GM19099 (cell line): Measurements from ENCODE around the gene TRAF3IP1.

ENCODE experiments used
- POLR2A ChIP-seq: IDR thresholded peaks from 3 replicates; pipeline ENCODE4 v1.6.1; 2011; ENCODE audit warnings: low read depth; ENCODE audit not compliant: insufficient read length; ENCODE audit errors: extremely low read depth

Gene TRAF3IP1

DNA sequence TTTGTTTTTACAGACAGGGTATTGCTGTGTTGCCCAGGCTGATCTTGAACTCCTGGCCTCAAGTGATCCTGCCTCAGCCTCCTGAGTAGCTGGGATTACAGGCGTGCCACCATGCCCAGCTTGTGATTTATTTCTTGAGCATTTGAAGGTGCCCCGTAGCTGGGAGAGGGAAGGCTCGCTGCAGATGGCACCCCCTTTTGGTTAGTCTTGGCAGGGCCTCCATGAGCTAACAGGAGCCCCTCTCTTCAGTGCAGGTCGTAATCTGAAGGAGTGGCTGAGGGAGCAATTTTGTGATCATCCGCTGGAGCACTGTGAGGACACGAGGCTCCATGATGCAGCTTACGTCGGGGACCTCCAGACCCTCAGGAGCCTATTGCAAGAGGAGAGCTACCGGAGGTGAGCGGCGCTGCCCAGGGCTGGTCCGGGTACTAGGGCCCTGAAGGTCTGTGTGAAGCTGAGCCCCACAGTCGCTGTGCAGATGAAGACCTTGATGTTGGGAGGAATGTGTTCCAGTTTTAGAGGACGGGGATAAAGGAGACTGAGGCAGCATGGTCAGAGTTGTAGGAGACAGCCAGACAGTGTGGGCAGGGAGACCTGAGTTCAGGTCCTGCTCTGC is 113.1 kb downstream of the TRAF3IP1 start:
- TF ChIP-seq POLR2A = no peak

DNA sequence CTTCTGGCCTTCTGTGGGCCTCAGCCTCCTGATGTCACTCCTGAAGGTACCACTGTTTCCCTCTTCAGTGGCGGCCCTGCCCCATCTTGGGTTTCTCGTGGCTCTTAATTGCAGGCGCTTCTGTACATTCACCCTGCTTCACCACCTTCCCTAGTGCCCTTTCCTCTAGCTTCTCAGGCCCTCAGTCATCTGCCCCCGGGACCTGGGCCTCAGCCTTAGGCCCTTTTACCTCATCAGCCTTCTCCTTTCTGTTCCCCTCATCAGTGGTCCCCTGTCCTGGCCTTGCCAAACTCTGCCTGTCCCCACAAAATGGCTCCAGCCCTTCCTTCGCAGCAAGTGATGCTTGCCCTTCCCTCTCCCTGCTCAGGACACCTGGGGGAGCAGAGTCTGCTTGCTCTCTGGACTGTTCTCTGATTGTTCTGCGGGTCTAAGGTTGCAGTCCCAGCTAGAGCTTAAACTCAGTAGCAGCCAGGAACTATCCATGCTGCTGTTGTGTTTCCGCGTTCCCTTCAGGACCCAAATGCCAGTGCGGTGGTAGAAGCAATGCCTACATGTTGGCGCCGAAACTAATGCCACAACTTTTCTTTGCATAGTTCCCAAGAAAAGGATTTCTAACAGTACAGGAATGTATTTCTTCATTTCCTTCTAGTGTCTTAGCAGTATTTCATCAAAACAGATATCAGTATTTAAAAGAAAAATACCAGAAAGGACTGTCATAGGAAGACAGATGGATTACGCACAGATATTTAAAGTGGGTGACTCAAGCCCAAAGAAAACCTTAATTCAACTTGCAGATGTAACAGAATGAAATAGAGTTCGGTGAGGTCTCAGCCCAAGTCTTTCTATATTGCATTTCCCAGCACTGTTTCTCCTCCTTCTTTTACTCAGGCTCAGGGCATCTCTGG is 113.9 kb downstream of the TRAF3IP1 start:
- no peak for TF ChIP-seq POLR2A

DNA sequence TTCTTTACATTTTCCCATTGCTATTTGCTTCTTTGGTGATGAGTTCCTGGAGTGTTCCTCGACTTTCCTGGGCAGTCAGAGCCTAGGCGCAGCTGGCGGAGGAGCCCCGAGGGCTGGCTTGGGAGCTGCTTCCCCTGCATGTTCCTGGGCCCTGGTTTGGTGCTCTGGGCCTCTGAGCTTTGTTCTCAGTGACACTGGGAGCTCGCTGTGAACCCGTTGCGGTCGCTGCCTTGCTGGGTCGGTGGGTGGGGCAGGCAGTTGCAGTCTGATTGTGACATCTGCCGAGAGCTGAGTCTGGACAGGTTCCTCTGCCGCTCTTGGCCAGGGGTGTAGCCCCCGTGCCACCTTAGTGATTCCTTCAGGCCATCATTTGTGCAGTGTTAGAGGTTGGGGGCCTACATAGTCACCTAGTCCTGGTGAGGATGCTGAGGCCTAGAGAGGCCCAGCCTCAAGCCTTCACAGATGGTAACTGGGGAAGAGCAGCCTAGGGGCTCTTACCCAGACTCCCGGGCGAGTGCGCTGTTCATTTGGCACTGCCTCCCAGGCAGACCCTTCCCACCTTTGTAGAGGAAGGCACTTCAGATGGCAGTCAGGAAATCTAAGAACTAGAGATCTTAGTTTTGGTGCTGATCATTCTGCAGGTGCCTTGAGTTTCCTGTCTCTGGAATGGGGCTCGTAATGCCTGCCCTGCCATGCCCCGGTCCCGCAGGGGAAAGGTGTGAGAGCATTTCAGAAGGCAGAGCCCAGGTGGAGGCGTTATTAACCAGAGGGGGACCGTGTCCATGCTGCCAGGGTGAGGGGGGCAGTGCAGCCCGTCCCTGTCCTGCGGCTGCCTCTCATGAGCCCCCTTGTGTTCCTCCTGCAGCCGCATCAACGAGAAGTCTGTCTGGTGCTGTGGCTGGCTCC is 114.8 kb downstream of the TRAF3IP1 start:
- TF ChIP-seq POLR2A = no peak

DNA sequence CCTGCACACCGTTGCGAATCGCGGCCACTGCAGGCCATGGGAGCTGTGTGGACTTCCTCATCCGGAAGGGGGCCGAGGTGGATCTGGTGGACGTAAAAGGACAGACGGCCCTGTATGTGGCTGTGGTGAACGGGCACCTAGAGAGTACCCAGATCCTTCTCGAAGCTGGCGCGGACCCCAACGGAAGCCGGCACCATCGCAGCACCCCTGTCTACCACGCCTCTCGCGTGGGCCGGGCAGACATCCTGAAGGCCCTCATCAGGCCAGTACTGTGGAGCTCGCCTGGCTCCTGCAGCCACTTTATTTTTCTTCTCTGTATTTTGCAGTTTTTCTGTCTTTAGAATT is 115.4 kb downstream of the TRAF3IP1 start:
- no peak for TF ChIP-seq POLR2A

DNA sequence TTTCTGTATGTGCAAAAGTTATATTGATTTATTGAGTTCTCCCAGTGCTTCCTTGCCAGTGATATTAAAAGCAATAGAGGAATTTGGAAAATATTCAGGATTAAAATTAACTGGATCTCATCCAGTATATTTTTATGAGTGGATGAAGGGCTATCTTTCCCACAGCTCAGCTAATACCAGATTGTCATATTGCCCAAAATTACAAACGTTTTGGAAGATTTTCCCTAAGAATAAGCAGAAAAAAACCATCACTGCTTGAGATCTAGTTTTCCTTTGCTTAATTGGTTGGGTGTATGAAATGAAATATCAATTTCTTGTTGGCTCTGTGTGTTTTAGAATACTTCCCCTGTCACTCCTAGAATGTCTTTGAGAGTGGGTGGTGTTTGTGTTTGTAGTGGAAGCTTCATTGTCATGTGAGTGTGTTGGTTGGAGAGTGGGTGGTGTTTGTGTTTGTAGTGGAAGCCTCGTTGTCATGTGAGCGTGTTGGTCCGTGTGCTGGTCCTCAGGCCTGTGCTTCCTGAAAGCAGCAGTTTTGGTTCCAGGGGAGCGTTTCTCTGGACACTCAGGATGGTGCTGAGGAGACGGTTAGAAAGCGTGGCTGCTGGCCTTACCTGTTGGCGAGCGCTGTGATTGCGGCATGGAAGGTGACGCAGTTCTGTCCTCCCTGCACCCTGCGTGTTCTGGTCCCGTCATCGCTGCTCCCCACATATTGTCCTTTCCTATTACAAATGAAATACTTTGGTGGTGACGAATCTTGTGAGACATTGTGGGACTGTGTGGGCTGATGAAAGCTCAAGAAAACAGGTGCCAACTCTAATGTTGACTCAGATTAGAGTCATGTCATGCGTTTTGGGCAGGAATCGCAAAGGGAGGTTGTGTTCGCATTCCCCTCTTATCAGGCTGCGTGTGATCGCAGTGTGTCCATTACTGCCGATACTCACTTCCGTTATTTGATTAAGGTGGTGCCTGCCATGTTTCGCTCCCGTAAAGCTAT is 118.8 kb downstream of the TRAF3IP1 start:
- TF ChIP-seq POLR2A = no peak

DNA sequence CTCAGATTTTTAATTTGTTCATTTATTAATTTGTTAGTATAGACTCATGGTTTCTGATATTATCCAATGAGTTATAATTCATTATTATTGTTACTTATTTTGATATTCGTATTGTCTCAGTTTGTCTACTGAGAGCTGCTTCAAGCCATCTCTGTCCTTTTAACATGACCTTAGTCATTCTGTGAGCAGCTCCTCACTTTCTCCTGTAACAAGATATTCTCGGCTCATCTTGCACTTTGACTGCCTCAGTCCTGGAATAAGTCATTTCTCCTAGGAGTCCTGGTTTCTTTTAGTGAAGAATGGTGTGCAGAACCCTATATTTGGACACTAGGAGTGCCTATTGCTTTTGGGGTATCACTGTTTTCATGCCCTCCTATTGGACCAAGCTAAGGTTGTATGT is 119.6 kb downstream of the TRAF3IP1 start:
- no peak for TF ChIP-seq POLR2A

DNA sequence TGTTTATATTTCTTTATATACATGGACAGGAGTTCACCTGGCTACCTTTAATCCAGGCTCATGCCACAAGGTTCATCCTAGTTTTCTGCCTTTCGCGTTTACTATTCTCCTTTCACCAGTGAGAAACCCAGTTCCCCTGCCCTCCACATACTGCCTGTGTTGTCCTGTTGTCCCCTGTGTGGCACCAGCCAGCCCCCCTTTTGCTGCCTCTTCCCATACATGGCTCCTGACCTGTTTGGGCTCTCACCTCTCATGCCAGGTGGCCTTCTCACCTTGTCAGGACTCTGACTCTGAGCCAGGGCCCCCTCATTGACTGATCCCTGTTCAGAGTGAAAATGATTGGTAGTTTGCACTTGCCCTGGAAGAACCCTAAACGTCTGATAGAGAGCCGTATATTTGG is 120.0 kb downstream of the TRAF3IP1 start:
- no peak for TF ChIP-seq POLR2A

DNA sequence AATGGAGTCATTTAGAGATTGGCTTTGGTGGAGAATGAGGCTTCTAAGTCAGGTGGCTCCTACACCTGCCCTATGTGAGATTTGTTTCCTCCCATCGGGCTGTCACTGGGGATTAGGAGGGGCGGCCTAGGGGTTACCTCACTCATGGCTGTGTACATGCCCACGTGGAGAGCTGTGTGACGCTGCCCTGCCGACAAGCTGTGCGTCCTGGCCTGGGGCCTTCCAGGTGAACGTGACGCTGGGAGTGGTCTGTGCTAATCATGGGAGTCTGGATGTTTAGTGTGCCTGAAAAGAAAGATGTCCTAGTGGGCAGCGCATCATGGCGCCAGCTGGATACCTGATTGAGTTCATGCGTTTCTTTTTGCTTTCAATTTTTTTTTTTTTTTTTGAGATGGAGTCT is 120.4 kb downstream of the TRAF3IP1 start:
- TF ChIP-seq POLR2A = no peak

DNA sequence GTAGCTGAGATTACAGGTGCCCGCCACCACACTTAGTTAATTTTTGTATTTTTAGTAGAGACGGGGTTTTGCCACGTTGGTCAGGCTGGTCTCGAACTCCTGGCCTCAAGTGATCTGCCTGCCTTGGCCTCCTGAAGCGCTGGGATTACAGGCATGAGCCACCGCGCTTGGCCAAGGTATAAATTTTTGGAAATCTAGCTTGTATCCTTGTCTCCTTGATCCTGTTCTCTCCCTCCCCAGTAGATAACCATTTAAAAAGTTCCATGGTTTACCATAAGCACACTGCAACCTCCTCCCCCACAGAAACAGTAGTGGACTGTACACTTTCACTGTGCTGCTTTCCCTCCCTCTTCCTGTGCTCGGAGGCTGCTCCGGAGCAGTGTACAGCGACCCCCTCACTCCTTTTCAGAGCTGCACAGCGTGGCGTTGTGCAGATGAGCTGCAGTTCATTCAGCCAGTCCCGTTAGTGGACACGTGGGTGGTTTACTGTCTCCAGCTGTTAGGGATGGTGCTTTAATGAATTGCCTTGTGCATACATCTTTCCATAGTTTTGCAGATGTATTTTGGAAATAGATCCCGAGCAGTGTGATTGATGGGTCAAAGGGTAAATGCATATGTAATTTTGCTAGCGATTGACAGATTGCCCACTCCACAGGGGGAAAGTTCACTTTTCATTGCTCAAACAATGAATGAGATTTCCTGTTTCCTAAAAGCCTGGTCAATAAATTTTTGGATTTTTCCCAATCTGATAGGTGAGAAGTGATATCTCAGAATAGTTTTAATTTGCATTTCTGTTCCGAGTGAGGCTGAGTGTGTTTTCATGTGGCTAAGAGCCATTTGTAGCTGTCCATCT is 121.2 kb downstream of the TRAF3IP1 start:
- TF ChIP-seq POLR2A = no peak

DNA sequence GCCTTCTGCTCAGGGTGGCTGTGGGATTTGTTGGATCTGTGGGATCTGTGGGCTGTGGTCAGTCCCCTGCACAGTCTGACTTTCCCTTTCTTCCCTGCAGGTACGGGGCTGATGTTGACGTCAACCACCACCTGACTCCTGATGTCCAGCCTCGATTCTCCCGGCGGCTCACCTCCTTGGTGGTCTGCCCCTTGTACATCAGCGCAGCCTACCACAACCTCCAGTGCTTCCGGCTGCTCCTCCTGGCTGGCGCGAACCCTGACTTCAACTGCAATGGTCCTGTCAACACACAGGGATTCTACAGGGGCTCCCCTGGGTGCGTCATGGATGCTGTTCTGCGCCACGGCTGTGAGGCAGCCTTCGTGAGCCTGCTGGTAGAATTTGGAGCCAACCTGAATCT is 123.9 kb downstream of the TRAF3IP1 start:
- no peak for TF ChIP-seq POLR2A

DNA sequence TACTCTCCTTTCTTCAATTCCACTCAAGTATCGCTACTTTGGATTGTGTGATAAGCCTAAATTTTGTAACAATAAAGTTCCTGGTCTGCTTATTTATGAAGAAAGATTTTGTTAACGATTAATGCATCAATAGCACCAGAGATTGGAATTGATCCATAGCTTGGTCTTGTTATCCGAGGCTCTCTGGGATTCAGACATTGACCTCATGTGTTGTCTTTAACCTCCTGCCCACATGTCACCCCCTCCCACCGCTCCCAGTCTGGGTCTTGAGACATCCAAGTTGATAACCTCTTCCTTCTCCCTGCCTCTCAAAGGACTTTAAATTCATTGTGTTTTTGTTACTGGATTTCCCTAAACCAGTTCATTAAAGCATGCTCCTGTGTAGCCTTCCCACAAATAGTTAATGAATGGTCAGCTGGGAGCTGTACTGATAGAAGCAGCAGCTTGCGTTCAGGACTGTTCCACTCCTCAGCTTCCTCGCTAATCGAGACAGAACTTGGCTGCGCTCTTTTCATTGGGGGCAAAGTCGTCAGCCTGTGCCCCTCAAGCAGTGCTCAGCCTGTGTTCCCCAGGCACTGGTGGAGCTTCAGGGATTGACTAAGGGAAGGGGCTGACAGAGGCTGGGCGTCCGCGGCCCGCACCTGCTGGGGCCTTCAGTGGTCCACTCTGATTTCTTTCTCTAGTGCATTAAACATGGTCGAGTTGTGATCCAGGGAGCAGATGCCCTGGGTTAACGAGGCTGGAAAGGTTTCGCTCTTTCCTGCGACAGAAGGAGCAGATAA is 125.3 kb downstream of the TRAF3IP1 start:
- no peak for TF ChIP-seq POLR2A

DNA sequence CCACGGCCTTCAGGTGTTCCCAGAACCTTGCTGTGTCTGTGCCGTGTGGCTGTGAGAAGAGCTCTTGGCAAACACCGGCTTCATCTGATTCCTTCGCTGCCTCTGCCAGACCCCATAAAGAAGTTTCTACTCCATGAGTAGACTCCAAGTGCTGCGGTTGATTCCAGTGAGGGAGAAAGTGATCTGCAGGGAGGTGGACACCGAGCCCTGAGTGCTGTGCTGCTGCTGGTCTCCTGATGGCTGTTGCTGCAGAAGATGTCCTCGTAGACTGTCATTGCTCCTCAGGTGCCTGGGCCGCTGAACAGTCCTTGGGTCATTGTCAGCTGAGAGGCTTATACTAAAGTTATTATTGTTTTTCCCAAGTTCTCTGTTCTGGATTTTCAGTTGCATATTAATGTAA is 126.1 kb downstream of the TRAF3IP1 start:
- TF ChIP-seq POLR2A = no peak
